DND-41 (cell line): ENCODE measurements around the gene GFI1.

Experiments
- EZH2 ChIP-seq: IDR thresholded peaks from 3 replicates; pipeline ENCODE4 v1.6.1; 2012; ENCODE audit warnings: borderline replicate concordance, low read depth, mild to moderate bottlenecking, moderate library complexity, low read length, inconsistent platforms; ENCODE audit not compliant: severe bottlenecking
- TF ChIP-seq, protein P1 (sequence below): IDR thresholded peaks from 2 replicates; pipeline ENCODE4 v1.5.1; 2012; ENCODE audit warnings: borderline replicate concordance, low read length, moderate library complexity, mild to moderate bottlenecking; ENCODE audit not compliant: poor library complexity, severe bottlenecking; ENCODE audit errors: extremely low read depth

DNA sequence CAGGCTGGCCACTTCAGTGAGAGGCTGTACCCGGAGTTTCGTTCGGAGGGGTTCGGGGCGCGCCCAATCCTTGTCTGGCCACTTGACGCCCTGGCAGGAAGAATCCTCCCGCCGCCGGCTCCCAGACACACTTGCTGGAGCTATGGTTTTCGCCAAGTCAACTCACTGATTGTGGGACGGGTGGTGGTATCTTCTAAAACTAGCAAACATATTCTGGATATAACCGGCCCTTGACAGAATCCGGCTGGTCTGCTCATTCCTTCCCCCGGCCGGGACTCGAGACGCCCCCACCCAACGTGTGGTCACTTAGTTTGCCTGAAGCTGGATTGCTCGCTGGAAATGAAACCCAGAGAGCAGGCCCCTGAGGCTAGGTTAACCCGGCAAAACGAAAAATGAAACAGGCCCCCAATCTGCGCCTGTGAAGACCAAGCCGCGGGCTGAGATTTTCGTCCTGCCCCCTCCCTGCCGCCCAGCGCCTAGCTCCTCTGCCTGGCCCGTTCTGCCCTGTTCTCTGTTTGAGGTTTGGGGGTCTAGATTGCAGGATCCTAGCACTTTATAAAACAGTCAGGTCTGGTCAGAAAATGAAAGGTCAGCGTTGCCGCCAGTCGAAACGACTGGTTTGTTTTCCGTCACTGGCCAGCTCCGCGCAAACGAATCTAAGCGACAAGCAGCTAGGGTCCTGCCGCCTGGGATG lies 4.6 kb downstream of the GFI1 start:
- no peak for TF ChIP-seq EZH2
- TF ChIP-seq, protein P1, sequence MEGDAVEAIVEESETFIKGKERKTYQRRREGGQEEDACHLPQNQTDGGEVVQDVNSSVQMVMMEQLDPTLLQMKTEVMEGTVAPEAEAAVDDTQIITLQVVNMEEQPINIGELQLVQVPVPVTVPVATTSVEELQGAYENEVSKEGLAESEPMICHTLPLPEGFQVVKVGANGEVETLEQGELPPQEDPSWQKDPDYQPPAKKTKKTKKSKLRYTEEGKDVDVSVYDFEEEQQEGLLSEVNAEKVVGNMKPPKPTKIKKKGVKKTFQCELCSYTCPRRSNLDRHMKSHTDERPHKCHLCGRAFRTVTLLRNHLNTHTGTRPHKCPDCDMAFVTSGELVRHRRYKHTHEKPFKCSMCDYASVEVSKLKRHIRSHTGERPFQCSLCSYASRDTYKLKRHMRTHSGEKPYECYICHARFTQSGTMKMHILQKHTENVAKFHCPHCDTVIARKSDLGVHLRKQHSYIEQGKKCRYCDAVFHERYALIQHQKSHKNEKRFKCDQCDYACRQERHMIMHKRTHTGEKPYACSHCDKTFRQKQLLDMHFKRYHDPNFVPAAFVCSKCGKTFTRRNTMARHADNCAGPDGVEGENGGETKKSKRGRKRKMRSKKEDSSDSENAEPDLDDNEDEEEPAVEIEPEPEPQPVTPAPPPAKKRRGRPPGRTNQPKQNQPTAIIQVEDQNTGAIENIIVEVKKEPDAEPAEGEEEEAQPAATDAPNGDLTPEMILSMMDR: no peak
